ENCODE results near the gene KCNS1.
"Not testable (repeated sequence)": the region's sequence is repeated elsewhere in the genome, so short reads cannot be mapped to it uniquely, and the experiment has no call there.

DNA sequence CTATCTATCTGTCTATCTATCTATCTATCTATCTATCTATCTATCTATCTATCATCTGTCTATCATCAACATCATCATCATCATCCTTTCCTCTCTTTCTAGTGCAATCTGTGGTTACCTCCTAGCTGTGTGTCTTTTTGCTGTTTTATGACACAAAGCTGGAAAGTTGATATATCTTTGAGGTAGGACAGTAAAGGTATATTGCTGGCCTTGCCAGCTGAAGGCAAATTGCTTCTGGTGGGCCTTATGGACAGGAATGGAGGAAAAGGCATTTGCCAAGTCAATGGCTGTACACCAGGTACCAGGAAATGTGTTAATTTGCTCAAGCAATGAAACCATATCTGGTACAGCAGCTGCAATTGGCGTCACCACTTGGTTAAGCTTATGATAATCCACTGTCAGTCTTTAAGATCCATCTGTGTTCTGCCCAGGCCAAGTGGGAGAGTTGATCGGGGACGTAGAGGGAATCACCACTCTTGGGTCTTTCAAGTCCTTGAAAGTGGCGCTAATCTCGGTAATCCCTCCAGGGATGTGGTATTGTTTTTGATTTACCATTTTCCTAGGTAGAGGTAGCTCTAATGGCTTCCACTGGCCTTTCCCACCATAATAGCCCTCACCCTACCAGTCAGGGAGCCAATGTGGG lies 38.9 kb upstream of the KCNS1 start:
- TF ChIP-seq, protein P1, sequence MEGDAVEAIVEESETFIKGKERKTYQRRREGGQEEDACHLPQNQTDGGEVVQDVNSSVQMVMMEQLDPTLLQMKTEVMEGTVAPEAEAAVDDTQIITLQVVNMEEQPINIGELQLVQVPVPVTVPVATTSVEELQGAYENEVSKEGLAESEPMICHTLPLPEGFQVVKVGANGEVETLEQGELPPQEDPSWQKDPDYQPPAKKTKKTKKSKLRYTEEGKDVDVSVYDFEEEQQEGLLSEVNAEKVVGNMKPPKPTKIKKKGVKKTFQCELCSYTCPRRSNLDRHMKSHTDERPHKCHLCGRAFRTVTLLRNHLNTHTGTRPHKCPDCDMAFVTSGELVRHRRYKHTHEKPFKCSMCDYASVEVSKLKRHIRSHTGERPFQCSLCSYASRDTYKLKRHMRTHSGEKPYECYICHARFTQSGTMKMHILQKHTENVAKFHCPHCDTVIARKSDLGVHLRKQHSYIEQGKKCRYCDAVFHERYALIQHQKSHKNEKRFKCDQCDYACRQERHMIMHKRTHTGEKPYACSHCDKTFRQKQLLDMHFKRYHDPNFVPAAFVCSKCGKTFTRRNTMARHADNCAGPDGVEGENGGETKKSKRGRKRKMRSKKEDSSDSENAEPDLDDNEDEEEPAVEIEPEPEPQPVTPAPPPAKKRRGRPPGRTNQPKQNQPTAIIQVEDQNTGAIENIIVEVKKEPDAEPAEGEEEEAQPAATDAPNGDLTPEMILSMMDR (conservative IDR thresholded peaks at IDR 0.05; ENCODE audit: low read depth in 2 of 2), result not testable (repeated sequence)
- TF ChIP-seq EZH2 (IDR thresholded peaks at IDR 0.05; ENCODE audit: low read depth, unreplicated experiment); STAT1 (IDR thresholded peaks at IDR 0.05; ENCODE audit: unreplicated experiment); POLR2AphosphoS5 (IDR thresholded peaks at IDR 0.05; ENCODE audit: low read depth); CREB1 (CRISPR knock-in tag; IDR thresholded peaks at IDR 0.05; ENCODE audit: low read depth): not testable (repeated sequence)
- TF ChIP-seq, protein P2, sequence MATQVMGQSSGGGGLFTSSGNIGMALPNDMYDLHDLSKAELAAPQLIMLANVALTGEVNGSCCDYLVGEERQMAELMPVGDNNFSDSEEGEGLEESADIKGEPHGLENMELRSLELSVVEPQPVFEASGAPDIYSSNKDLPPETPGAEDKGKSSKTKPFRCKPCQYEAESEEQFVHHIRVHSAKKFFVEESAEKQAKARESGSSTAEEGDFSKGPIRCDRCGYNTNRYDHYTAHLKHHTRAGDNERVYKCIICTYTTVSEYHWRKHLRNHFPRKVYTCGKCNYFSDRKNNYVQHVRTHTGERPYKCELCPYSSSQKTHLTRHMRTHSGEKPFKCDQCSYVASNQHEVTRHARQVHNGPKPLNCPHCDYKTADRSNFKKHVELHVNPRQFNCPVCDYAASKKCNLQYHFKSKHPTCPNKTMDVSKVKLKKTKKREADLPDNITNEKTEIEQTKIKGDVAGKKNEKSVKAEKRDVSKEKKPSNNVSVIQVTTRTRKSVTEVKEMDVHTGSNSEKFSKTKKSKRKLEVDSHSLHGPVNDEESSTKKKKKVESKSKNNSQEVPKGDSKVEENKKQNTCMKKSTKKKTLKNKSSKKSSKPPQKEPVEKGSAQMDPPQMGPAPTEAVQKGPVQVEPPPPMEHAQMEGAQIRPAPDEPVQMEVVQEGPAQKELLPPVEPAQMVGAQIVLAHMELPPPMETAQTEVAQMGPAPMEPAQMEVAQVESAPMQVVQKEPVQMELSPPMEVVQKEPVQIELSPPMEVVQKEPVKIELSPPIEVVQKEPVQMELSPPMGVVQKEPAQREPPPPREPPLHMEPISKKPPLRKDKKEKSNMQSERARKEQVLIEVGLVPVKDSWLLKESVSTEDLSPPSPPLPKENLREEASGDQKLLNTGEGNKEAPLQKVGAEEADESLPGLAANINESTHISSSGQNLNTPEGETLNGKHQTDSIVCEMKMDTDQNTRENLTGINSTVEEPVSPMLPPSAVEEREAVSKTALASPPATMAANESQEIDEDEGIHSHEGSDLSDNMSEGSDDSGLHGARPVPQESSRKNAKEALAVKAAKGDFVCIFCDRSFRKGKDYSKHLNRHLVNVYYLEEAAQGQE (IDR thresholded peaks at IDR 0.05; ENCODE audit: unreplicated experiment), result not testable (repeated sequence)

Measured in GM23338 (cell line).